ENCODE measurements around the gene MAPK10.

DNA sequence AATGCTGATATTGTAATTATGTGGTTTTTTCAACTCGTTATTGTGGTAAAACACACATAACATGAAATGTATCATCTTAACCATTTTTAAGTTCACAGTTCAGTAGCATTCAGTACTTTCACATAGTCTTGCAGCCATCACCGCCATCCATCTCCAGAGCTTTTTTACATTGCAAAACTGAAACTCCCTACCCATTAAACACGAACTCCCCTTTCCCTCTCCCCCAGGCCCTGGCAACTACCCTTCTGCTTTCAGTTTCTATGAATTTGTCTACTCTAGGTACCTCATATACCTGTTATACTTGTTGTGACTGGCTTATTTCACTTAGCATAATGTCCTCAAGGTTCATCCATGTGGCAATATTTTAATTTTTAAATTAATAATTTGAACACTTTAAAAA lies 380.6 kb downstream of the MAPK10 start:
- TF ChIP-seq, protein P1, sequence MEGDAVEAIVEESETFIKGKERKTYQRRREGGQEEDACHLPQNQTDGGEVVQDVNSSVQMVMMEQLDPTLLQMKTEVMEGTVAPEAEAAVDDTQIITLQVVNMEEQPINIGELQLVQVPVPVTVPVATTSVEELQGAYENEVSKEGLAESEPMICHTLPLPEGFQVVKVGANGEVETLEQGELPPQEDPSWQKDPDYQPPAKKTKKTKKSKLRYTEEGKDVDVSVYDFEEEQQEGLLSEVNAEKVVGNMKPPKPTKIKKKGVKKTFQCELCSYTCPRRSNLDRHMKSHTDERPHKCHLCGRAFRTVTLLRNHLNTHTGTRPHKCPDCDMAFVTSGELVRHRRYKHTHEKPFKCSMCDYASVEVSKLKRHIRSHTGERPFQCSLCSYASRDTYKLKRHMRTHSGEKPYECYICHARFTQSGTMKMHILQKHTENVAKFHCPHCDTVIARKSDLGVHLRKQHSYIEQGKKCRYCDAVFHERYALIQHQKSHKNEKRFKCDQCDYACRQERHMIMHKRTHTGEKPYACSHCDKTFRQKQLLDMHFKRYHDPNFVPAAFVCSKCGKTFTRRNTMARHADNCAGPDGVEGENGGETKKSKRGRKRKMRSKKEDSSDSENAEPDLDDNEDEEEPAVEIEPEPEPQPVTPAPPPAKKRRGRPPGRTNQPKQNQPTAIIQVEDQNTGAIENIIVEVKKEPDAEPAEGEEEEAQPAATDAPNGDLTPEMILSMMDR (conservative IDR thresholded peaks at IDR 0.05 in 1 of 2, IDR thresholded peaks at IDR 0.05 in 1 of 2; ENCODE audit: low read depth in 1 of 2, low read length in 2 of 2) = no peak
- TF ChIP-seq EZH2 (IDR thresholded peaks at IDR 0.05; ENCODE audit: low read length, missing control alignments) = no peak

Data from fibroblast of lung (primary cell).